ENCODE results near the gene FN3K.

The FN3K gene

GRCh38 chr17:82697808-82698064, 37.7 kb upstream of the FN3K start:
- in situ Hi-C loops (cut with MboI; ENCODE audit: low sequenced_read_pairs, unreplicated experiment): no loop called here
- DNase-seq (ENCODE audit: low spot score): no peak
- TF ChIP-seq CTCF (IDR thresholded peaks at IDR 0.05; ENCODE audit: borderline replicate concordance, control extremely low read depth, extremely low read depth, insufficient read depth, missing control alignments): no peak

GRCh38 chr17:82698065-82698973, 37.1 kb upstream of the FN3K start, which contains the start of gene RAB40B:
RAB40B (minus strand) TSS chr17:82698698; CDS start chr17:82698596, 102 bp downstream.
- DNase-seq (ENCODE audit: low spot score): peak; percentile 100
- in situ Hi-C loops (cut with MboI; ENCODE audit: low sequenced_read_pairs, unreplicated experiment): no loop called here
- no peak for TF ChIP-seq CTCF (IDR thresholded peaks at IDR 0.05; ENCODE audit: borderline replicate concordance, control extremely low read depth, extremely low read depth, insufficient read depth, missing control alignments)

GRCh38 chr17:82698974-82699442, 36.4 kb upstream of the FN3K start:
- TF ChIP-seq CTCF (IDR thresholded peaks at IDR 0.05; ENCODE audit: borderline replicate concordance, control extremely low read depth, extremely low read depth, insufficient read depth, missing control alignments): no peak
- in situ Hi-C loops (cut with MboI; ENCODE audit: low sequenced_read_pairs, unreplicated experiment): no loop called here
- no peak for DNase-seq (ENCODE audit: low spot score)

- DNase-seq (ENCODE audit: low spot score): no peak
- no peak for TF ChIP-seq CTCF (IDR thresholded peaks at IDR 0.05; ENCODE audit: borderline replicate concordance, control extremely low read depth, extremely low read depth, insufficient read depth, missing control alignments)
- in situ Hi-C loops (cut with MboI; ENCODE audit: low sequenced_read_pairs, unreplicated experiment): no loop called here
Observed at GRCh38 chr17:82699551-82699950, 35.9 kb upstream of the FN3K start.

GRCh38 chr17:82702231-82702927, 33.0 kb upstream of the FN3K start:
- TF ChIP-seq CTCF (IDR thresholded peaks at IDR 0.05; ENCODE audit: borderline replicate concordance, control extremely low read depth, extremely low read depth, insufficient read depth, missing control alignments): no peak
- no peak for DNase-seq (ENCODE audit: low spot score)
- in situ Hi-C loops (cut with MboI; ENCODE audit: low sequenced_read_pairs, unreplicated experiment): no loop called here

- no peak for TF ChIP-seq CTCF (IDR thresholded peaks at IDR 0.05; ENCODE audit: borderline replicate concordance, control extremely low read depth, extremely low read depth, insufficient read depth, missing control alignments)
- in situ Hi-C loops (cut with MboI; ENCODE audit: low sequenced_read_pairs, unreplicated experiment): no loop called here
- no peak for DNase-seq (ENCODE audit: low spot score)
Observed at GRCh38 chr17:82703036-82703745, 32.2 kb upstream of the FN3K start.

All from GM13976 (cell line).